ENCODE results near the gene AKAP6. TPM values are rescaled to one million over a fixed set of nuclear protein-coding genes. Genes with fewer than 3 reads are reported as not detected.

AKAP6 gene
- total and polyA plus RNA-seq, 2 of the 8 experiments (the other 6 are each of a cell fraction or from before 2014, with no cell fraction given) = 0.09 to 0.89 TPM

DNA sequence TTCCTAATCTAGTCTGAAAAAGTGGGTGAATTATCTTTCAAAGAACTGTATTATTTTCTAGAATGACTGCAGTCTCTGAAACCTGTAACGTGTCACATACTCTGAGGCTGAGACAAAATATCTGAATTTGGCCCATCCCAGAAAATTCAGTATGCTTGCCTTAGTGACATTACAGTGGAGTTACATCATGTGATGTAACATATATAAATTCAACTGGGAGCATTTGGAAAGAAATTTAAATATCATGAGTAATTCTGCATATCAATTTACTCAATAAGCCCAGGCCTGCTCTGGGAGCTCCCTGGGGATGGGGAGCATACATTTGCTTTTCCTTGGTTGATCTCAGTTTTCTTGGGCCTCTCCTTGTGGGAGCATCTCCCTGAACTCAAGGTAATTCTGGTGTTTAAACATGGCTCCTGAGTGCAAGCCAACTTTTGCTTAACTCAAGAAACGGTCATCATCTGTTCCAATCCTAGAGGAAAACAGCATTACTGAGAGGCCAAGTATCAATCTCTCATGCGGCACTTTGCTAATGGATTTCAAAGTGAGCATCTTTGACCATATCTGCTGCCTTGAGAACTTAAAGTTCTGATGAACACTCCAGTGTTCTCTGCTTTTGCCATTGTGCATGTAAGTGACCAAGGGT is 54.4 kb downstream of the AKAP6 start:
- POLR2A ChIA-PET (ENCODE audit: partially characterized antibody) = no interaction called here
- H4K5ac ChIP-seq (ENCODE audit: insufficient read length, low read depth, low read length) = no peak overlapping the region
- no peak overlapping the region for H2BK15ac ChIP-seq (ENCODE audit: low read length)
- H2BK120ac ChIP-seq (replicated peaks; ENCODE audit: low read depth, low read length) = no peak overlapping the region
- H2BK5ac ChIP-seq (ENCODE audit: low read depth, low read length) = no peak overlapping the region
- no peaks in the 10 kb centered on the region for H3K23me2 ChIP-seq (ENCODE audit: low read depth, low read length)
- H2AK5ac ChIP-seq (ENCODE audit: low read depth, low read length) = no peak overlapping the region
- H3K9ac ChIP-seq (replicated peaks in 1 of 4; ENCODE audit: extremely low read depth in 1 of 4, low read depth in 3 of 4, low read length in 3 of 4) = no peak overlapping the region
- no peak overlapping the region for H3K4me2 ChIP-seq (ENCODE audit: insufficient read depth in 1 of 2, low read depth in 2 of 2, low read length in 2 of 2)
- H3K27ac ChIP-seq (ENCODE audit: low read depth, low read length) = no peak overlapping the region
- no peak overlapping the region for H3K4me3 ChIP-seq (ENCODE audit: extremely low read depth in 1 of 4, insufficient read depth in 2 of 4, low read depth in 3 of 4, low read length in 4 of 4)
- H2AFZ ChIP-seq (ENCODE audit: low read length) = 0 out of 2 replicates have a peak overlapping the region, but pooled peaks have one; percentile 54
- H3K79me2 ChIP-seq (ENCODE audit: control insufficient read depth in 1 of 2, insufficient read depth in 2 of 2, low read length in 2 of 2) = no peaks in the 10 kb centered on the region
- DNase-seq (ENCODE audit: low read depth in 1 of 2, low spot score in 2 of 2) (no peak), FAIRE-seq (no peak)
- 94% methylated on average over 3 of the region's 3 CpGs; no CpG with 5 or more reads in 1 of the 2 experiments for WGBS, 2 experiments (ENCODE audit: extremely low coverage in 1 of 2, insufficient coverage in 1 of 2, insufficient read length in 1 of 2, insufficient replicate concordance in 2 of 2, low coverage in 1 of 2, low lambda C conversion rate in 2 of 2, missing lambda C conversion rate in 1 of 2)
- no peaks in the 10 kb centered on the region for H3K27me3 ChIP-seq (replicated peaks in 1 of 4; ENCODE audit: control insufficient read depth in 3 of 4, extremely low read depth in 1 of 4, insufficient read depth in 3 of 4, low read length in 3 of 4)
- H3K36me3 ChIP-seq (ENCODE audit: control insufficient read depth in 2 of 4, insufficient read depth in 4 of 4, low read length in 3 of 4) = no peaks in the 10 kb centered on the region
- H2BK12ac ChIP-seq (ENCODE audit: low read depth, low read length) = no peak overlapping the region
- H3K79me1 ChIP-seq (ENCODE audit: low read depth, low read length) = no peaks in the 10 kb centered on the region
- H3K56ac ChIP-seq (replicated peaks; ENCODE audit: insufficient read length, low read depth, low read length) = no peak overlapping the region
- no peaks in the 10 kb centered on the region for H4K20me1 ChIP-seq (replicated peaks in 1 of 2; ENCODE audit: control insufficient read depth in 1 of 2, insufficient read depth in 2 of 2, low read length in 2 of 2)
- H3K14ac ChIP-seq (ENCODE audit: insufficient read length) = no peak overlapping the region
- H3K18ac ChIP-seq (ENCODE audit: extremely low read depth, low read length) = no peak overlapping the region
- H4K8ac ChIP-seq (ENCODE audit: extremely low read depth, insufficient read depth, low read length) = no peak overlapping the region
- H3K4ac ChIP-seq (replicated peaks; ENCODE audit: insufficient read length, low read depth, low read length) = no peak overlapping the region
- no peak overlapping the region for H3K23ac ChIP-seq (ENCODE audit: insufficient read length)
- H3K9me3 ChIP-seq (ENCODE audit: insufficient read depth in 2 of 2, low read depth in 1 of 2, low read length in 1 of 2) = no peaks in the 10 kb centered on the region
- no peak overlapping the region for H2BK20ac ChIP-seq (ENCODE audit: low read length)
- no peaks in the 10 kb centered on the region for H3K4me1 ChIP-seq (replicated peaks in 1 of 4; ENCODE audit: control insufficient read depth in 3 of 4, insufficient read depth in 4 of 4, low read length in 3 of 4)
- CTCF ChIA-PET (ENCODE audit: partially characterized antibody) = interaction anchor here (0.7 to 2.0 kb wide), 10 partner anchors 9 to 458 kb away, joined by 3 to 10 read pairs (median 5); no protein-coding TSS in a partner anchor
- H4K91ac ChIP-seq (replicated peaks; ENCODE audit: insufficient read length, low read length) = no peak overlapping the region
- TF ChIP-seq RXRA (IDR thresholded peaks at IDR 0.05; ENCODE audit: insufficient read depth, low read depth, low read length) = no peak
- no peak for TF ChIP-seq BACH1 (IDR thresholded peaks at IDR 0.05; ENCODE audit: low read length)
- no peak for TF ChIP-seq MAFK (IDR thresholded peaks at IDR 0.05; ENCODE audit: low read depth, low read length)
- TF ChIP-seq POLR2AphosphoS5 (IDR thresholded peaks at IDR 0.05; ENCODE audit: low read depth, low read length) = no peak
- TF ChIP-seq CBX5 (IDR thresholded peaks at IDR 0.05; ENCODE audit: low read depth, low read length) = no peak
- TF ChIP-seq CREB1 (IDR thresholded peaks at IDR 0.05) = no peak
- no peak for TF ChIP-seq JUND (IDR thresholded peaks at IDR 0.05; ENCODE audit: low read length)
- TF ChIP-seq SP4 (IDR thresholded peaks at IDR 0.05; ENCODE audit: low read length) = no peak
- TF ChIP-seq TEAD4 (IDR thresholded peaks at IDR 0.05; ENCODE audit: low read depth, low read length) = no peak
- TF ChIP-seq KDM1A (IDR thresholded peaks at IDR 0.05; ENCODE audit: borderline replicate concordance, low read length) = no peak
- TF ChIP-seq EGR1 (IDR thresholded peaks at IDR 0.05; ENCODE audit: borderline replicate concordance, low read depth, low read length) = no peak
- no peak for TF ChIP-seq FOSL1 (IDR thresholded peaks at IDR 0.05; ENCODE audit: insufficient read depth, low read depth, low read length)
- TF ChIP-seq, protein P1, sequence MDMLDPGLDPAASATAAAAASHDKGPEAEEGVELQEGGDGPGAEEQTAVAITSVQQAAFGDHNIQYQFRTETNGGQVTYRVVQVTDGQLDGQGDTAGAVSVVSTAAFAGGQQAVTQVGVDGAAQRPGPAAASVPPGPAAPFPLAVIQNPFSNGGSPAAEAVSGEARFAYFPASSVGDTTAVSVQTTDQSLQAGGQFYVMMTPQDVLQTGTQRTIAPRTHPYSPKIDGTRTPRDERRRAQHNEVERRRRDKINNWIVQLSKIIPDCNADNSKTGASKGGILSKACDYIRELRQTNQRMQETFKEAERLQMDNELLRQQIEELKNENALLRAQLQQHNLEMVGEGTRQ (IDR thresholded peaks at IDR 0.05; ENCODE audit: low read length) = no peak
- TF ChIP-seq ASH2L (IDR thresholded peaks at IDR 0.05; ENCODE audit: low read length) = no peak
